Epithelial cell of esophagus (primary cell): Measurements from ENCODE around the gene TLE3.
A peak's percentile ranks its signal among the peaks of the same experiment; 100 is the strongest.

Source experiments
- DNase-seq: peaks from one replicate; pipeline ENCODE4 v3.0.0; 2010; ENCODE audit warnings: low read depth
- H3K4me3 ChIP-seq: 2 replicates; pipeline ENCODE4 v1.5.1; 2011; ENCODE audit warnings: mild to moderate bottlenecking, low read length, control low read depth
- CTCF ChIP-seq: IDR thresholded peaks from 2 replicates; pipeline ENCODE4 v1.5.1; 2011; ENCODE audit warnings: low read depth, mild to moderate bottlenecking, low read length, control low read depth, inconsistent platforms; ENCODE audit not compliant: insufficient read depth; ENCODE audit errors: missing control alignments

TLE3 gene

GRCh38 chr15:70126362-70126761 is 28.6 kb upstream of the TLE3 start:
- no peak overlapping the region for H3K4me3 ChIP-seq
- DNase-seq: no peak
- no peak for TF ChIP-seq CTCF

GRCh38 chr15:70125605-70126004 is 27.9 kb upstream of the TLE3 start:
- TF ChIP-seq CTCF: no peak
- no peak overlapping the region for H3K4me3 ChIP-seq
- DNase-seq: no peak

- TF ChIP-seq CTCF: peak; percentile 25
- peak; percentile 60 for DNase-seq
- no peak overlapping the region for H3K4me3 ChIP-seq
These were observed 24.0 kb upstream of the TLE3 start for GRCh38 chr15:70121624-70122302.

- no peak overlapping the region for H3K4me3 ChIP-seq
- no peak for DNase-seq
- no peak for TF ChIP-seq CTCF
These were observed 23.4 kb upstream of the TLE3 start for GRCh38 chr15:70120958-70121623.

GRCh38 chr15:70119911-70120508 is 22.3 kb upstream of the TLE3 start:
- TF ChIP-seq CTCF: no peak
- no peak for DNase-seq
- H3K4me3 ChIP-seq: no peak overlapping the region

GRCh38 chr15:70118599-70118998 is 20.9 kb upstream of the TLE3 start:
- H3K4me3 ChIP-seq: no peak overlapping the region
- no peak for DNase-seq
- TF ChIP-seq CTCF: no peak

GRCh38 chr15:70116317-70116716 is 18.6 kb upstream of the TLE3 start:
- H3K4me3 ChIP-seq: no peak overlapping the region
- no peak for TF ChIP-seq CTCF
- DNase-seq: no peak
